Amniotic epithelial cell (primary cell): ENCODE measurements around the gene KATNBL1.

Source experiments
- DNase-seq: peaks from one replicate; pipeline ENCODE4 v3.0.0-alpha.2; 2010; ENCODE audit warnings: low read depth

The KATNBL1 gene

GRCh38 chr15:34114739-34115138, 95.2 kb downstream of the KATNBL1 start:
- no peak for DNase-seq

GRCh38 chr15:34114215-34114614, 95.7 kb downstream of the KATNBL1 start:
- DNase-seq, result no peak

- no peak for DNase-seq
Observed at GRCh38 chr15:34111488-34111887, 98.4 kb downstream of the KATNBL1 start.

- DNase-seq, result peak; percentile 40
Observed at GRCh38 chr15:34109797-34110663, 99.9 kb downstream of the KATNBL1 start.

GRCh38 chr15:34107315-34107714, 102.6 kb downstream of the KATNBL1 start:
- DNase-seq, result no peak

GRCh38 chr15:34106423-34106822, 103.5 kb downstream of the KATNBL1 start:
- DNase-seq, result no peak

- DNase-seq, result no peak
Observed at GRCh38 chr15:34102175-34102925, 107.5 kb downstream of the KATNBL1 start.

- peak; percentile 100 for DNase-seq
Observed at GRCh38 chr15:34101366-34102174, 108.3 kb downstream of the KATNBL1 start, which contains the start of the genes EMC7 and PGBD4. Gene EMC7, minus strand, starts transcription at chr15:34101862. Its CDS starts 23 bp downstream, at chr15:34101839. Gene PGBD4, plus strand, starts transcription at chr15:34102083. Its CDS starts 449 bp downstream, at chr15:34102532.

- DNase-seq, result no peak
Observed at GRCh38 chr15:34099914-34100313, 110.0 kb downstream of the KATNBL1 start.
